HepG2 (cell line): Measurements from ENCODE around the gene WDCP. TPM values are rescaled to one million over a fixed set of nuclear protein-coding genes. Genes with fewer than 3 reads are reported as not detected.

Source experiments
- ARID2 ChIP-seq: sonication (generic); formaldehyde crosslinking; IDR thresholded peaks from 2 replicates; pipeline ENCODE4 v1.8.1; 2022; ENCODE audit warnings: mild to moderate bottlenecking, missing genetic modification reagents, borderline replicate concordance
- ATAD3A ChIP-seq: sonication (generic); formaldehyde crosslinking; IDR thresholded peaks from 2 replicates; pipeline ENCODE4 v1.4.0; 2020; ENCODE audit warnings: missing genetic modification reagents
- CCDC6 ChIP-seq: sonication (generic); formaldehyde crosslinking; IDR thresholded peaks from 2 replicates; pipeline ENCODE4 v1.8.1; 2022; ENCODE audit warnings: mild to moderate bottlenecking, missing genetic modification reagents, moderate library complexity
- DR1 ChIP-seq: sonication (generic); formaldehyde crosslinking; IDR thresholded peaks from 2 replicates; pipeline ENCODE4 v1.8.0; 2021; ENCODE audit warnings: mild to moderate bottlenecking, missing genetic modification reagents, inconsistent platforms
- EP300 ChIP-seq, 3 experiments: sonication (generic) in 1 of 3; formaldehyde crosslinking in 1 of 3; IDR thresholded peaks; 2 replicates each; pipeline versions ENCODE4 v1.5.1 to v1.6.1; 2011 to 2020; ENCODE audit warnings: low read depth in 2 of 3, low read length in 2 of 3, borderline replicate concordance in 1 of 3, improper control_type of control experiment in 1 of 3, mild to moderate bottlenecking in 1 of 3, missing genetic modification reagents in 1 of 3, moderate library complexity in 1 of 3
- GATAD1 ChIP-seq: IDR thresholded peaks from 2 replicates; pipeline ENCODE4 v1.6.1; 2016; ENCODE audit warnings: missing genetic modification reagents, missing compliant biosample characterization
- MEIS2 ChIP-seq: sonication (generic); formaldehyde crosslinking; IDR thresholded peaks from 2 replicates; pipeline ENCODE4 v1.9.0; 2021; ENCODE audit warnings: mild to moderate bottlenecking, missing genetic modification reagents
- PHF20 ChIP-seq: sonication (generic); formaldehyde crosslinking; IDR thresholded peaks from 2 replicates; pipeline ENCODE4 v1.5.0; 2020; ENCODE audit warnings: mild to moderate bottlenecking, missing genetic modification reagents
- WIZ ChIP-seq: sonication (generic); formaldehyde crosslinking; IDR thresholded peaks from 2 replicates; pipeline ENCODE4 v1.5.1; 2020; ENCODE audit warnings: mild to moderate bottlenecking, missing genetic modification reagents
- ZEB1 ChIP-seq: IDR thresholded peaks from 2 replicates; pipeline ENCODE4 v1.6.1; 2012; ENCODE audit warnings: mild to moderate bottlenecking, low read depth, inconsistent platforms; ENCODE audit not compliant: insufficient replicate concordance
- ZFP90 ChIP-seq: sonication (generic); formaldehyde crosslinking; IDR thresholded peaks from 2 replicates; pipeline ENCODE4 v1.8.0; 2022; ENCODE audit warnings: missing genetic modification reagents, mild to moderate bottlenecking, inconsistent platforms, borderline replicate concordance
- ZIK1 ChIP-seq: sonication (generic); formaldehyde crosslinking; IDR thresholded peaks from 2 replicates; pipeline ENCODE4 v1.5.0; 2020; ENCODE audit warnings: mild to moderate bottlenecking, low read depth, missing genetic modification reagents, borderline replicate concordance
- ZNF234 ChIP-seq: sonication (generic); formaldehyde crosslinking; conservative IDR thresholded peaks from 2 replicates; pipeline ENCODE4 v1.5.1; 2020; ENCODE audit warnings: mild to moderate bottlenecking, missing genetic modification reagents
- ZNF556 ChIP-seq: sonication (generic); formaldehyde crosslinking; IDR thresholded peaks from 2 replicates; pipeline ENCODE4 v1.4.0; 2020; ENCODE audit warnings: mild to moderate bottlenecking, missing genetic modification reagents, borderline replicate concordance
- ZNF589 ChIP-seq: sonication (generic); formaldehyde crosslinking; conservative IDR thresholded peaks from 2 replicates; pipeline ENCODE4 v1.8.0; 2022; ENCODE audit warnings: mild to moderate bottlenecking, moderate library complexity, missing genetic modification reagents
- ZNF788 ChIP-seq: sonication (generic); formaldehyde crosslinking; IDR thresholded peaks from 2 replicates; pipeline ENCODE4 v1.5.0; 2020; ENCODE audit warnings: mild to moderate bottlenecking, missing genetic modification reagents, borderline replicate concordance
- polyA plus RNA-seq, 8 experiments: library from polyadenylated mRNA; depleted of rRNA in 3 of 8; stranded (reverse) in 7 of 8; unstranded in 1 of 8; fragments of >200 nt; fragmentation: Illumina TruSeq in 4 of 8; extraction: Trizol in 4 of 8; gene quantifications; 2 replicates each; pipeline versions ENCODE4 v1.2.1 to v1.2.3, GENCODE V29; 2011 to 2016; ENCODE audit warnings: low read depth in 4 of 8, missing spikeins in 1 of 8, mixed read lengths in 1 of 8; ENCODE audit not compliant: insufficient read depth in 1 of 8
- total RNA-seq, 5 experiments: library from RNA; depleted of rRNA; stranded (reverse); fragments of >200 nt; fragmentation: Illumina TruSeq; extraction: Trizol; gene quantifications; 2 replicates each; pipeline ENCODE4 v1.2.3, GENCODE V29; 2016; ENCODE audit warnings: low read depth in 1 of 5
- TF ChIP-seq, protein P1 (sequence below): IDR thresholded peaks from 2 replicates; pipeline ENCODE4 v1.6.1; 2018; ENCODE audit warnings: missing genetic modification reagents, mild to moderate bottlenecking, missing compliant biosample characterization
- TF ChIP-seq, protein P2 (sequence below): sonication (generic); formaldehyde crosslinking; IDR thresholded peaks from 2 replicates; pipeline ENCODE4 v1.4.0; 2020; ENCODE audit warnings: missing genetic modification reagents
- TF ChIP-seq, protein P3 (sequence below): sonication (generic); formaldehyde crosslinking; IDR thresholded peaks from 2 replicates; pipeline ENCODE4 v1.5.0; 2020; ENCODE audit warnings: missing genetic modification reagents, mild to moderate bottlenecking, borderline replicate concordance
- TF ChIP-seq, protein P4 (sequence below): sonication (generic); formaldehyde crosslinking; IDR thresholded peaks from 2 replicates; pipeline ENCODE4 v1.8.1; 2022; ENCODE audit warnings: low read depth, mild to moderate bottlenecking, missing genetic modification reagents

WDCP gene
- total and polyA plus RNA-seq, 2 of the 13 experiments (the other 11 are each of a cell fraction or from before 2014, with no cell fraction given) = 17.4 to 22.6 TPM

DNA sequence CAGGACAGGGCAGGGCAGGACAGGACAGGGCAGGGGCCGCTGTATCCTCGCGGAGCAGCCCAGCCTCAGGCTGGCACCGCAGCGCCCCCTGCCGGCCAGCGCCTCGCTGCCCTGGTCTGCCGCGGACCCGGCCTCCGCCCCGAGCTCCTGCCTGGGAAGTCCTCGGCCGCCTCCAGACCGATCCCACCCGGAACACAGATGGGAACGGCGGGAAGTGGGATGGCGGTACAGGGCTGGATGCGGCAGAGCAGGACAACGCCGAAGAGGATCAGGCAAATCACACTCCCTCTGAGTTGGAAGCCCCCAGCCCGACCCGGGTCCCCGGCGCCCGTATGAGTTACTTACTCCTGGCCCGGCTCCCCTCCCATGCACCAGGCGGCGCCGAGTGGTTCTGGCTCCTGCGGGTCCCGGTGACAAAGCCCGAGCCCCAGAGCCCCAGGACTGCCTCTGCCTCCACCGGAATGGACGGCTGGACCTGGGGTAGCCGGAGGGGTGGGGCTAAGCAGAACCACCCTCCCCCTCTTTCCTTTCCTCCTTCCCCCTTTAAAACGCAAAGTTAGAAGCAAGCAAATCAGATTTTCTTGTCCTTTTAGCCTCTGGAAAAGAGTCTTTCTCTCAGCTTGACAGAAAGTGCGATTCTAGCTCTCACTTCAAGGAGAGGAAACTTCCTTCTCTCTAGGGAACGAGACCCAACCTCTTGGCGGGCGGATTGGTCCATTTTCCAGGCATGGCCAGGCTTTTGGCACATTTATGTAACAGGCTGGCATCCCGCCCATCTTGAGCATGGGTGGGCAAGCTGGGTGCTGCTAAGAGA is 37.4 kb upstream of the WDCP start, which contains the start of gene TP53I3 (continued):
- TF ChIP-seq, protein P1, sequence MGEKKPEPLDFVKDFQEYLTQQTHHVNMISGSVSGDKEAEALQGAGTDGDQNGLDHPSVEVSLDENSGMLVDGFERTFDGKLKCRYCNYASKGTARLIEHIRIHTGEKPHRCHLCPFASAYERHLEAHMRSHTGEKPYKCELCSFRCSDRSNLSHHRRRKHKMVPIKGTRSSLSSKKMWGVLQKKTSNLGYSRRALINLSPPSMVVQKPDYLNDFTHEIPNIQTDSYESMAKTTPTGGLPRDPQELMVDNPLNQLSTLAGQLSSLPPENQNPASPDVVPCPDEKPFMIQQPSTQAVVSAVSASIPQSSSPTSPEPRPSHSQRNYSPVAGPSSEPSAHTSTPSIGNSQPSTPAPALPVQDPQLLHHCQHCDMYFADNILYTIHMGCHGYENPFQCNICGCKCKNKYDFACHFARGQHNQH (CRISPR knock-in tag) = peak; percentile 81
- TF ChIP-seq ZNF556 (CRISPR knock-in tag) (peak; percentile 16; the same call in 1 of the 2 replicates), PHF20 (peak; percentile 33), ZNF234 (no peak), EP300 (IDR thresholded peaks at IDR 0.05; ENCODE audit: low read depth in 2 of 2, low read length in 2 of 2) (no peak; a peak in 1 of 4 replicates), EP300 (CRISPR knock-in tag; IDR thresholded peaks at IDR 0.05; ENCODE audit: borderline replicate concordance) (no peak), ZIK1 (CRISPR knock-in tag) (peak; percentile 22; the same call in 1 of the 2 replicates), ZFP90 (CRISPR knock-in tag) (no peak; the same call in none of the 2 replicates), GATAD1 (peak; percentile 80), DR1 (no peak), ARID2 (CRISPR knock-in tag) (peak; percentile 91), WIZ (CRISPR knock-in tag) (no peak), CCDC6 (CRISPR knock-in tag) (peak; percentile 89; the same call in 1 of the 2 replicates), ZEB1 (peak; percentile 29), ZNF589 (CRISPR knock-in tag) (no peak), ATAD3A (CRISPR knock-in tag) (no peak), ZNF788 (CRISPR knock-in tag) (peak; percentile 93), MEIS2 (CRISPR knock-in tag) (peak; percentile 73; the same call in 1 of the 2 replicates)
- TF ChIP-seq, protein P2, sequence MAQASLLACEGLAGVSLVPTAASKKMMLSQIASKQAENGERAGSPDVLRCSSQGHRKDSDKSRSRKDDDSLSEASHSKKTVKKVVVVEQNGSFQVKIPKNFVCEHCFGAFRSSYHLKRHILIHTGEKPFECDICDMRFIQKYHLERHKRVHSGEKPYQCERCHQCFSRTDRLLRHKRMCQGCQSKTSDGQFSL = no peak
- TF ChIP-seq, protein P3, sequence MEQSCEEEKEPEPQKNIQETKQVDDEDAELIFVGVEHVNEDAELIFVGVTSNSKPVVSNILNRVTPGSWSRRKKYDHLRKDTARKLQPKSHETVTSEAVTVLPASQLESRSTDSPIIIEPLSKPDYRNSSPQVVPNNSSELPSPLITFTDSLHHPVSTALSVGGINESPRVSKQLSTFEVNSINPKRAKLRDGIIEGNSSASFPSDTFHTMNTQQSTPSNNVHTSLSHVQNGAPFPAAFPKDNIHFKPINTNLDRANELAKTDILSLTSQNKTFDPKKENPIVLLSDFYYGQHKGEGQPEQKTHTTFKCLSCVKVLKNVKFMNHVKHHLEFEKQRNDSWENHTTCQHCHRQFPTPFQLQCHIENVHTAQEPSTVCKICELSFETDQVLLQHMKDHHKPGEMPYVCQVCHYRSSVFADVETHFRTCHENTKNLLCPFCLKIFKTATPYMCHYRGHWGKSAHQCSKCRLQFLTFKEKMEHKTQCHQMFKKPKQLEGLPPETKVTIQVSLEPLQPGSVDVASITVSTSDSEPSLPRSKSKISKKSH (CRISPR knock-in tag) = peak; percentile 48; the same call in 1 of the 2 replicates
- TF ChIP-seq, protein P4, sequence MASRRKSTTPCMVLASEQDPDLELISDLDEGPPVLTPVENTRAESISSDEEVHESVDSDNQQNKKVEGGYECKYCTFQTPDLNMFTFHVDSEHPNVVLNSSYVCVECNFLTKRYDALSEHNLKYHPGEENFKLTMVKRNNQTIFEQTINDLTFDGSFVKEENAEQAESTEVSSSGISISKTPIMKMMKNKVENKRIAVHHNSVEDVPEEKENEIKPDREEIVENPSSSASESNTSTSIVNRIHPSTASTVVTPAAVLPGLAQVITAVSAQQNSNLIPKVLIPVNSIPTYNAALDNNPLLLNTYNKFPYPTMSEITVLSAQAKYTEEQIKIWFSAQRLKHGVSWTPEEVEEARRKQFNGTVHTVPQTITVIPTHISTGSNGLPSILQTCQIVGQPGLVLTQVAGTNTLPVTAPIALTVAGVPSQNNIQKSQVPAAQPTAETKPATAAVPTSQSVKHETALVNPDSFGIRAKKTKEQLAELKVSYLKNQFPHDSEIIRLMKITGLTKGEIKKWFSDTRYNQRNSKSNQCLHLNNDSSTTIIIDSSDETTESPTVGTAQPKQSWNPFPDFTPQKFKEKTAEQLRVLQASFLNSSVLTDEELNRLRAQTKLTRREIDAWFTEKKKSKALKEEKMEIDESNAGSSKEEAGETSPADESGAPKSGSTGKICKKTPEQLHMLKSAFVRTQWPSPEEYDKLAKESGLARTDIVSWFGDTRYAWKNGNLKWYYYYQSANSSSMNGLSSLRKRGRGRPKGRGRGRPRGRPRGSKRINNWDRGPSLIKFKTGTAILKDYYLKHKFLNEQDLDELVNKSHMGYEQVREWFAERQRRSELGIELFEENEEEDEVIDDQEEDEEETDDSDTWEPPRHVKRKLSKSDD (CRISPR knock-in tag) = peak; percentile 30; the same call in 1 of the 2 replicates
